IPS-18a (cell line): ENCODE measurements around the gene RB1.
"Not testable (repeated sequence)": the region's sequence is repeated elsewhere in the genome, so short reads cannot be mapped to it uniquely, and the experiment has no call there.

Source experiments
- H3K27ac ChIP-seq: one replicate; pipeline ENCODE4 v1.5.1; 2013; ENCODE audit warnings: low read length
- H3K27me3 ChIP-seq: one replicate; pipeline ENCODE4 v1.6.1; 2013; ENCODE audit warnings: mild to moderate bottlenecking, low read length; ENCODE audit not compliant: control insufficient read depth, insufficient read depth
- H3K36me3 ChIP-seq: one replicate; pipeline ENCODE4 v1.6.1; 2013; ENCODE audit warnings: low read depth, low read length; ENCODE audit not compliant: control insufficient read depth
- H3K4me1 ChIP-seq: one replicate; pipeline ENCODE4 v1.6.1; 2013; ENCODE audit warnings: low read depth, low read length; ENCODE audit not compliant: control insufficient read depth
- H3K4me3 ChIP-seq: one replicate; pipeline ENCODE4 v1.5.1; 2013; ENCODE audit warnings: low read length
- H3K9ac ChIP-seq: one replicate; pipeline ENCODE4 v1.6.1; 2013; ENCODE audit warnings: mild to moderate bottlenecking, low read length, moderate library complexity
- H3K9me3 ChIP-seq: one replicate; pipeline ENCODE4 v1.6.1; 2013; ENCODE audit warnings: low read depth, low read length; ENCODE audit not compliant: control insufficient read depth

The RB1 gene

GRCh38 chr13:48437371-48437770 is 133.8 kb downstream of the RB1 start:
- H3K4me1 ChIP-seq, result no peaks in the 10 kb centered on the region
- H3K36me3 ChIP-seq, result no peaks in the 10 kb centered on the region
- H3K4me3 ChIP-seq, result no peak overlapping the region

GRCh38 chr13:48443442-48444208 is 140.1 kb downstream of the RB1 start:
- H3K9ac ChIP-seq, result no peak overlapping the region
- H3K4me1 ChIP-seq, result no peaks in the 10 kb centered on the region
- no peaks in the 10 kb centered on the region for H3K36me3 ChIP-seq
- H3K9me3 ChIP-seq, result no peaks in the 10 kb centered on the region
- H3K4me3 ChIP-seq, result no peak overlapping the region
- no peak overlapping the region for H3K27ac ChIP-seq
- no peaks in the 10 kb centered on the region for H3K27me3 ChIP-seq

More at GRCh38 chr13:48437371-48437770, 133.8 kb downstream of the RB1 start:
- no peaks in the 10 kb centered on the region for H3K27me3 ChIP-seq
- H3K27ac ChIP-seq, result no peak overlapping the region
- no peaks in the 10 kb centered on the region for H3K9me3 ChIP-seq
- H3K9ac ChIP-seq, result no peak overlapping the region

DNA sequence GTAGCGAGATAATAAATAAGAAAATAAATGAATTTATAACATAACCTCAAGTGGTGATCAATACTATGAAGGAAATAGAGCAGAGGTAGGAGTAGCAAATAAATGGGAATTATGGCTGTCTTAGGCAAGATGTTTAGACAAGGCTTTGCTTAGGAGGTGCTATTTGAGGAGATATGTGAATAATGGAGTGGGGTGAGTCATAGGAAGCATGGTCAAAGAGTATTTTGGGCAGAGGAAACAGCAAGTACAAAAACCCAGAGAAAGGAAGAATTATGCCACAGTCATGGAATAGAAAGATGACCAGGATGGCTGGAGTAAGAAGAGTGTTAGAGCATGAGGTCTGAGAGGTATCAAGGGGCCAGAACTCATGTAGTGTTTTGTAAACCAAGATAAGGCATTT is 142.9 kb downstream of the RB1 start:
- no peak overlapping the region for H3K4me3 ChIP-seq
- H3K4me1 ChIP-seq, result no peaks in the 10 kb centered on the region
- H3K36me3 ChIP-seq, result no peaks in the 10 kb centered on the region
- no peak overlapping the region for H3K27ac ChIP-seq
- H3K27me3 ChIP-seq, result no peaks in the 10 kb centered on the region
- H3K9ac ChIP-seq, result no peak overlapping the region
- H3K9me3 ChIP-seq, result no peaks in the 10 kb centered on the region

DNA sequence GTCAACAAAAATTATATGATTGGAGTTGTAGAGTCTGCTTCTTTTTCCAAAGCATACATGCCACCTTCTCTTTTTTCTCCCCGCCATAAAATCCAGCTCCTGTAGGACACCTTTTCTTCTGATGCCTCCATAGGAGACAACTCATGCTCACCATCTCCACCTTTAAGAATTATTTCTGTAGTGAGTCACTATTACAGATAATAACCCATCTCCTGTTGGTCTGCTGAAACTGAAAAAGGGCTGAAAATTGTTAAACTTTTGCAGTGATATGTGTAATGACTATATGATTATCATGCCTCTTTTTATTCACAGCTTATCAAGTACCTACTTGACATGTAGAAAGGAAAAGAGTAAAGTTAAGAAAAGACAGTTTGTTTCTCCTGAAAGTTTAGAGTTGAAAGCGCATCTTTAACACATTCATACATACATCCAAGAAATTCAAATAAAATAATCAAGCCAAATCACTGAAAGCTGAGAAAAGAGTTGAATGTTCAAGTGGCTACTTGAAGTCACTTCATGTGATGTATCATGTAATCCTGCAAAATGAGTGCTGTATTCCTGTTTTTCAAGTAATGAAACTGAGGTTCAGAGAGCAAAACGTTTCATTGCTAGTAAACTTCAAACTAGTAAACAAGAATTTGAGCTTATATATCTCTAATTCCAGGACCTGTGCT is 144.9 kb downstream of the RB1 start:
- no peak overlapping the region for H3K9ac ChIP-seq
- no peak overlapping the region for H3K27ac ChIP-seq
- H3K36me3 ChIP-seq, result no peaks in the 10 kb centered on the region
- H3K9me3 ChIP-seq, result no peaks in the 10 kb centered on the region
- H3K27me3 ChIP-seq, result no peaks in the 10 kb centered on the region
- H3K4me1 ChIP-seq, result no peaks in the 10 kb centered on the region
- H3K4me3 ChIP-seq, result no peak overlapping the region

GRCh38 chr13:48448959-48449614 is 145.5 kb downstream of the RB1 start:
- H3K36me3 ChIP-seq, result no peaks in the 10 kb centered on the region
- no peak overlapping the region for H3K27ac ChIP-seq
- no peak overlapping the region for H3K4me3 ChIP-seq

DNA sequence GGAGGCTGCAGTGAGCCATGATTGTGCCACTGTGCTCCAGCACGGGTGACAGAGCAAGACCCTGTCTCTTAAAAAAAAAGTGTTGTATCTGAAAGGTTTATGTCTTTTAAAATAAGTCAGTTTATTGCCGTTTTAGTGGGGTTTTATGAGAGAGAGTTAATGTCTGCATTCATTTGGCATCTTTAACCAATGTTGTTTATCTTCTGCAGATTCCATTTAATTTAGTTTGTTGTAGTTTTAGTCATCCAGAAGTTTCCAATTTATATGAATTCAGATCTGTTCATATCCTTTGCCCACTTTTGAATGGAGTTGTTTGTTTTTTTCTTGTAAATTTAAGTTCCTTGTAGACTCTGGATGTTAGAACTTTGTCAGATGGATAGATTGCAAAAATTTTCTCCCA is 146.1 kb downstream of the RB1 start:
- Histone ChIP-seq H3K9me3 (no peaks in the 10 kb centered on the region), H3K4me1 (no peaks in the 10 kb centered on the region), H3K4me3 (no peak overlapping the region), H3K27me3 (no peaks in the 10 kb centered on the region), H3K27ac (no peak overlapping the region), H3K9ac (no peak overlapping the region), H3K36me3 (no peaks in the 10 kb centered on the region)

More at GRCh38 chr13:48448959-48449614, 145.5 kb downstream of the RB1 start:
- no peaks in the 10 kb centered on the region for H3K27me3 ChIP-seq
- H3K9ac ChIP-seq, result no peak overlapping the region
- H3K4me1 ChIP-seq, result no peaks in the 10 kb centered on the region
- H3K9me3 ChIP-seq, result no peaks in the 10 kb centered on the region

GRCh38 chr13:48451196-48451595 is 147.6 kb downstream of the RB1 start:
- not testable (repeated sequence) for H3K36me3 ChIP-seq, H3K27me3 ChIP-seq, H3K27ac ChIP-seq, H3K4me1 ChIP-seq, H3K9me3 ChIP-seq, H3K4me3 ChIP-seq, H3K9ac ChIP-seq

DNA sequence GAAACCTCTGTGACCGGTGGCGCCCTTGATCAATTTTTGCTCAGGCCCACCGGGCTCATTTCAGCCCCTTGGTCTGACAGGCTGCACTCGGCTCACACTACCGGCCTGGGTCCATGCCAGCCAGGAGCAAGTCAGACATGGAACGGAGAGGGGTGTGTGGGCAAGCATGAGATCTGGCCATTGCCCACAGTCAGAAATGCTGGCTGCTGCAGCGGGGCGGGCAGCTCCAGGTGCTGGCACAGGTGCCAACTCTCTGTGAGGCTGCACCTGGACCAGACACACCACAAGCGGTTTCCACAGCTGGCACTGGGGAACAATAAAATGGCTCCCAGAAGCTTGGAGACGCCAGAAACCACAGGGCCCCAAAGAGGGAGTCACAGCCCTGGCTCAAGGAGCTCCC is 153.0 kb downstream of the RB1 start:
- no peak overlapping the region for H3K27ac ChIP-seq
- H3K36me3 ChIP-seq, result no peaks in the 10 kb centered on the region
- H3K9me3 ChIP-seq, result no peaks in the 10 kb centered on the region
- H3K27me3 ChIP-seq, result no peaks in the 10 kb centered on the region
- no peak overlapping the region for H3K4me3 ChIP-seq
- H3K9ac ChIP-seq, result no peak overlapping the region
- no peaks in the 10 kb centered on the region for H3K4me1 ChIP-seq

- Histone ChIP-seq H3K4me1 (no peaks in the 10 kb centered on the region), H3K27ac (no peak overlapping the region), H3K36me3 (no peaks in the 10 kb centered on the region), H3K9me3 (no peaks in the 10 kb centered on the region), H3K27me3 (no peaks in the 10 kb centered on the region), H3K9ac (no peak overlapping the region), H3K4me3 (no peak overlapping the region)
Measured at GRCh38 chr13:48457578-48458242, 154.2 kb downstream of the RB1 start.

- Histone ChIP-seq H3K9ac (no peak overlapping the region), H3K27ac (no peak overlapping the region), H3K4me3 (no peak overlapping the region), H3K27me3 (no peaks in the 10 kb centered on the region), H3K36me3 (no peaks in the 10 kb centered on the region), H3K4me1 (no peaks in the 10 kb centered on the region), H3K9me3 (no peaks in the 10 kb centered on the region)
Measured at GRCh38 chr13:48475230-48475629, 171.7 kb downstream of the RB1 start.

GRCh38 chr13:48476215-48476614 is 172.7 kb downstream of the RB1 start:
- no peak overlapping the region for H3K27ac ChIP-seq
- H3K4me1 ChIP-seq, result no peaks in the 10 kb centered on the region
- no peak overlapping the region for H3K4me3 ChIP-seq
- no peak overlapping the region for H3K9ac ChIP-seq
- H3K27me3 ChIP-seq, result no peaks in the 10 kb centered on the region
- H3K36me3 ChIP-seq, result no peaks in the 10 kb centered on the region
- H3K9me3 ChIP-seq, result no peaks in the 10 kb centered on the region
